ENCODE data around the gene FGD3.

- TF ChIP-seq, protein P1, sequence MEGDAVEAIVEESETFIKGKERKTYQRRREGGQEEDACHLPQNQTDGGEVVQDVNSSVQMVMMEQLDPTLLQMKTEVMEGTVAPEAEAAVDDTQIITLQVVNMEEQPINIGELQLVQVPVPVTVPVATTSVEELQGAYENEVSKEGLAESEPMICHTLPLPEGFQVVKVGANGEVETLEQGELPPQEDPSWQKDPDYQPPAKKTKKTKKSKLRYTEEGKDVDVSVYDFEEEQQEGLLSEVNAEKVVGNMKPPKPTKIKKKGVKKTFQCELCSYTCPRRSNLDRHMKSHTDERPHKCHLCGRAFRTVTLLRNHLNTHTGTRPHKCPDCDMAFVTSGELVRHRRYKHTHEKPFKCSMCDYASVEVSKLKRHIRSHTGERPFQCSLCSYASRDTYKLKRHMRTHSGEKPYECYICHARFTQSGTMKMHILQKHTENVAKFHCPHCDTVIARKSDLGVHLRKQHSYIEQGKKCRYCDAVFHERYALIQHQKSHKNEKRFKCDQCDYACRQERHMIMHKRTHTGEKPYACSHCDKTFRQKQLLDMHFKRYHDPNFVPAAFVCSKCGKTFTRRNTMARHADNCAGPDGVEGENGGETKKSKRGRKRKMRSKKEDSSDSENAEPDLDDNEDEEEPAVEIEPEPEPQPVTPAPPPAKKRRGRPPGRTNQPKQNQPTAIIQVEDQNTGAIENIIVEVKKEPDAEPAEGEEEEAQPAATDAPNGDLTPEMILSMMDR (IDR thresholded peaks at IDR 0.05), result no peak
- TF ChIP-seq POLR2A (IDR thresholded peaks at IDR 0.05), result no peak
These were observed 35.5 kb upstream of the FGD3 start for GRCh38 chr9:92911511-92912475.
